Caco-2 (cell line): ENCODE results near the gene SLC27A5. TPM values are rescaled to one million over a fixed set of nuclear protein-coding genes. Genes with fewer than 3 reads are reported as not detected.
"Not testable (repeated sequence)": the region's sequence is repeated elsewhere in the genome, so short reads cannot be mapped to it uniquely, and the experiment has no call there.

Experiments used
- BruUV-seq: library from RNA; stranded (reverse); fragments of 400-500 nt; replicated peaks from 2 replicates; lab custom pipeline; 2021; lab: Mats Ljungman, UMichigan
- CTCF ChIA-PET: fragments of 300-600 bp; sonication (Branson Sonifier 250); formaldehyde crosslinking; loops from one replicate; lab custom pipeline; 2022; ENCODE audit warnings: antibody characterized with exemption; lab: Charles Lee
- POLR2A ChIA-PET: fragments of 300-600 bp; sonication (Branson Sonifier 250); formaldehyde crosslinking; loops from one replicate; lab custom pipeline; 2022; ENCODE audit warnings: antibody characterized with exemption; lab: Charles Lee
- DNase-seq, 2 experiments: peaks; one replicate each; pipeline versions ENCODE4 v3.0.0 to v3.0.0-alpha.2; 2020 to 2022
- H3K27me3 ChIP-seq: replicated peaks from 2 replicates; pipeline ENCODE4 v1.6.0; 2011; ENCODE audit warnings: low read length; ENCODE audit not compliant: control insufficient read depth, insufficient read depth
- H3K36me3 ChIP-seq: 2 replicates; pipeline ENCODE4 v1.5.1; 2011; ENCODE audit warnings: low read length; ENCODE audit not compliant: control insufficient read depth, insufficient read depth
- H3K4me1 ChIP-seq: fragments of 250-450 bp; sonication (Bioruptor Pico); 2 replicates; pipeline ENCODE4 v1.5.1; 2020; ENCODE audit warnings: mild to moderate bottlenecking
- H3K4me3 ChIP-seq: 2 replicates; pipeline ENCODE4 v1.5.1; 2011; ENCODE audit warnings: low read depth, mild to moderate bottlenecking, control low read depth, low read length
- H3K9me3 ChIP-seq: fragments of 250-450 bp; sonication (Bioruptor Pico); 2 replicates; pipeline ENCODE4 v1.5.1; 2020; ENCODE audit warnings: mild to moderate bottlenecking, moderate library complexity
- H3K27ac Mint-ChIP-seq: one replicate; pipeline ENCODE4 v1.8.0; 2022; ENCODE audit warnings: mixed read lengths; ENCODE audit not compliant: unreplicated experiment
- H3K27me3 Mint-ChIP-seq: one replicate; pipeline ENCODE4 v1.8.0; 2022; ENCODE audit warnings: mixed read lengths; ENCODE audit not compliant: insufficient read depth, unreplicated experiment
- H3K36me3 Mint-ChIP-seq: one replicate; pipeline ENCODE4 v1.8.0; 2022; ENCODE audit warnings: mild to moderate bottlenecking, mixed read lengths; ENCODE audit not compliant: insufficient read depth, unreplicated experiment
- H3K4me1 Mint-ChIP-seq: one replicate; pipeline ENCODE4 v1.8.0; 2022; ENCODE audit warnings: low read depth, mixed read lengths; ENCODE audit not compliant: unreplicated experiment
- H3K4me3 Mint-ChIP-seq: one replicate; pipeline ENCODE4 v1.8.0; 2022; ENCODE audit warnings: mild to moderate bottlenecking, moderate library complexity, mixed read lengths; ENCODE audit not compliant: unreplicated experiment
- H3K9me3 Mint-ChIP-seq: one replicate; pipeline ENCODE4 v1.8.0; 2022; ENCODE audit warnings: mixed read lengths; ENCODE audit not compliant: unreplicated experiment
- CTCF ChIP-seq, 2 experiments: fragments of 200-600 bp in 1 of 2; IDR thresholded peaks; 1 replicate in 1 of 2; 2 replicates in 1 of 2; pipeline versions ENCODE4 v1.5.1 to v1.8.0; 2011 to 2022; ENCODE audit warnings: antibody characterized with exemption in 1 of 2, control low read depth in 1 of 2, inconsistent platforms in 1 of 2, low read depth in 1 of 2, low read length in 1 of 2, mild to moderate bottlenecking in 1 of 2, moderate library complexity in 1 of 2; ENCODE audit not compliant: insufficient read depth in 1 of 2, severe bottlenecking in 1 of 2, unreplicated experiment in 1 of 2
- intact Hi-C: fragments of 100-400 bp; cut with micrococcal nuclease; formaldehyde crosslinking; loops from one replicate; pipeline ENCODE4 v1.10.0; 2022; ENCODE audit not compliant: unreplicated experiment
- total RNA-seq: library from RNA; stranded (reverse); gene quantifications from 2 replicates; pipeline ENCODE4 v1.2.3, GENCODE V29; 2022

SLC27A5 gene
- total RNA-seq, 1 experiment from 2014 or later: 10.3 TPM

GRCh38 chr19:58543826-58544590, 32.2 kb upstream of the SLC27A5 start, which contains the start of gene TRIM28:
Gene TRIM28 (plus strand): TSS chr19:58544064. CDS start chr19:58544758, 694 bp downstream.
- peaks cover 54% of the 10 kb centered on the region for H3K36me3 Mint-ChIP-seq
- DNase-seq: peak; percentile 99
- H3K27ac Mint-ChIP-seq: peak within 1 kb of the TSS; percentile 97
- H3K4me3 ChIP-seq: peak within 1 kb of the TSS; percentile 87
- no peaks in the 10 kb centered on the region for H3K9me3 ChIP-seq
- POLR2A ChIA-PET: interaction anchor here (0.5 to 1.4 kb wide), 19 partner anchors 10 to 217 kb away, joined by 3 to 40 read pairs (median 5); partner anchors contain the start of genes CHMP2A, MZF1, ZBTB45 and ZNF497
- peaks cover 11% of the 10 kb centered on the region for H3K4me1 ChIP-seq
- H3K27me3 Mint-ChIP-seq: peaks cover 9% of the 10 kb centered on the region
- H3K4me1 Mint-ChIP-seq: peaks cover 14% of the 10 kb centered on the region
- intact Hi-C loops: loop anchor here (1.0 kb wide), 5 partner anchors 11 to 157 kb away; partner anchors contain the start of genes CHMP2A, RPS5 and ZBTB45
- peaks cover 18% of the 10 kb centered on the region for H3K36me3 ChIP-seq
- CTCF ChIA-PET: interaction anchor here (1.0 to 1.6 kb wide), 7 partner anchors 11 to 32 kb away, joined by 3 to 22 read pairs (median 5); partner anchors contain the start of genes CHMP2A and ZBTB45
- H3K4me3 Mint-ChIP-seq: peak within 1 kb of the TSS; percentile 92
- TSS peak; percentile 100 for BruUV-seq
- no peaks in the 10 kb centered on the region for H3K9me3 Mint-ChIP-seq
- no peak for TF ChIP-seq CTCF (IDR thresholded peaks at IDR 0.05; ENCODE audit: insufficient read depth in 1 of 2, low read depth in 1 of 2, low read length in 1 of 2, severe bottlenecking in 1 of 2, unreplicated experiment in 1 of 2)
- H3K27me3 ChIP-seq: no peaks in the 10 kb centered on the region

GRCh38 chr19:58542641-58543372, 31.0 kb upstream of the SLC27A5 start:
- H3K27me3 Mint-ChIP-seq, H3K9me3 ChIP-seq, H3K9me3 Mint-ChIP-seq, intact Hi-C loops, H3K27me3 ChIP-seq, BruUV-seq, DNase-seq: not testable (repeated sequence)
- peak overlapping the region; percentile 97 for H3K27ac Mint-ChIP-seq
- POLR2A ChIA-PET: interaction anchor here (1.4 kb wide), 2 partner anchors 23 to 33 kb away, joined by 21 to 37 read pairs; partner anchors contain the start of gene ZBTB45
- H3K4me3 Mint-ChIP-seq: peak overlapping the region; percentile 16
- CTCF ChIA-PET: interaction anchor here (1.4 to 1.6 kb wide), 3 partner anchors 16 to 33 kb away, joined by 3 to 22 read pairs (median 6); partner anchors contain the start of gene ZBTB45
- H3K4me1 Mint-ChIP-seq: peaks cover 20% of the 10 kb centered on the region
- H3K4me3 ChIP-seq: peak overlapping the region; percentile 54
- H3K4me1 ChIP-seq: peaks cover 11% of the 10 kb centered on the region
- peaks cover 13% of the 10 kb centered on the region for H3K36me3 ChIP-seq
- peaks cover 54% of the 10 kb centered on the region for H3K36me3 Mint-ChIP-seq

GRCh38 chr19:58539169-58539559, 27.4 kb upstream of the SLC27A5 start:
- H3K27me3 Mint-ChIP-seq, BruUV-seq, H3K9me3 Mint-ChIP-seq, POLR2A ChIA-PET, H3K27me3 ChIP-seq, H3K9me3 ChIP-seq, CTCF ChIA-PET, H3K36me3 ChIP-seq, H3K4me1 Mint-ChIP-seq, intact Hi-C loops, H3K4me1 ChIP-seq, DNase-seq: not testable (repeated sequence)
- Mint-ChIP-seq H3K36me3 (peaks cover 18% of the 10 kb centered on the region), H3K27ac (peak overlapping the region; percentile 92), H3K4me3 (peak overlapping the region; percentile 87)
- peak overlapping the region; percentile 45 for H3K4me3 ChIP-seq
